ENCODE results near the gene LPAR5. TPM values are rescaled to one million over a fixed set of nuclear protein-coding genes. Genes with fewer than 3 reads are reported as not detected.

LPAR5 gene
- total and polyA plus RNA-seq, 2 of the 8 experiments (the other 6 are each of a cell fraction or from before 2014, with no cell fraction given) = 0.22 to 0.24 TPM

DNA sequence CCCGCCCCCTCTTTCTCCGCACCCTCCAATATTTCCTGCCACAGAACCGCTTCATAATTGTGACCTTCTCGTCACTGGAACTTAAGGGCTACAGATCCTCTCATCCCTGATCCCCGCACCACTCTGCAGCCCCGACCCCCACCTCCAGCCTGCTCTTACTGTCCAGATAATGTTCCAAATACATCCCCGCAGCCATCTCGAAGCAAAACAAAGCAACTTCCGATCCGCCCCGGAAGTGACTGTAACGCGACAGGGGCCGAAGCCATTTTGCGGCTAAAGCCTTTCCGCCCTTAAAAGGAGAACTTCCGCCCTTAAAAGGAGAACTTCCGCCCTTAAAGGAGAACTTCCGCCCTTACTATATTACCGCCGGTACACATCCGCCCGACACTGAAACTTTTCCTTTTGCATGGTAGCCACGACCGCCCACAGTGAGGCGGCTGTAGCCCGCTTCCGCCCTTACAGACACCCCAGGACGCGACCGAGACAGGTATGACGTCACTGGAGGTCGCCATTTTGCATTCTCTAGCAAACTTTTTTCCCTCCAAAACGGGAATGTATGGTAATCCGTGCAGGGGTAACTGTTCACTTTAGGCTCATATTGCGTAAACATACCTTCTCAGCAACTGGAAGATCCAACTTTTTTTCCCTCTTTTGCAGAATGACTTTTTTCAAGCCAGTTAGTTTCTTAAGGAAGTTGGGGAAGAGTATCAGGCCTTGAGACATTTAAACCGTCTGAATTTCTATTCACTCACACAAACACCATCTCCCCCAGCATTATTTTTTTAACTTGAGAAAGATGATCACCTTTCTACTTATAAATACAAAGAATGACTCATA is 27.4 kb upstream of the LPAR5 start, which contains the start of gene ING4 (continued):
- TF ChIP-seq, protein P1, sequence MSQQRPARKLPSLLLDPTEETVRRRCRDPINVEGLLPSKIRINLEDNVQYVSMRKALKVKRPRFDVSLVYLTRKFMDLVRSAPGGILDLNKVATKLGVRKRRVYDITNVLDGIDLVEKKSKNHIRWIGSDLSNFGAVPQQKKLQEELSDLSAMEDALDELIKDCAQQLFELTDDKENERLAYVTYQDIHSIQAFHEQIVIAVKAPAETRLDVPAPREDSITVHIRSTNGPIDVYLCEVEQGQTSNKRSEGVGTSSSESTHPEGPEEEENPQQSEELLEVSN (IDR thresholded peaks at IDR 0.05) = peak; percentile 97
- peak; percentile 93 for TF ChIP-seq GABPA (IDR thresholded peaks at IDR 0.05; ENCODE audit: borderline replicate concordance, insufficient read depth, low read length)
- peak; percentile 94 for TF ChIP-seq SRF (IDR thresholded peaks at IDR 0.05; ENCODE audit: low read depth, low read length)
- TF ChIP-seq EGR1 (IDR thresholded peaks at IDR 0.05; ENCODE audit: borderline replicate concordance, low read depth, low read length) = peak; percentile 99
- peak; percentile 75 for TF ChIP-seq PHF8 (conservative IDR thresholded peaks at IDR 0.05; ENCODE audit: low read depth, low read length)
- TF ChIP-seq TCF12 (IDR thresholded peaks at IDR 0.05; ENCODE audit: low read depth, low read length) = no peak
- peak; percentile 63 for TF ChIP-seq SIX5 (IDR thresholded peaks at IDR 0.05; ENCODE audit: low read depth, low read length)
- peak; percentile 94; the same call in 1 of the 2 replicates for TF ChIP-seq GTF2F1 (IDR thresholded peaks at IDR 0.05; ENCODE audit: borderline replicate concordance, low read depth, low read length)
- TF ChIP-seq CHD2 (IDR thresholded peaks at IDR 0.05; ENCODE audit: low read length) = peak; percentile 37; the same call in 1 of the 2 replicates
- TF ChIP-seq KDM4A (IDR thresholded peaks at IDR 0.05; ENCODE audit: low read depth, low read length, severe bottlenecking) = peak; percentile 80
- TF ChIP-seq ASH2L (IDR thresholded peaks at IDR 0.05; ENCODE audit: low read length) = peak; percentile 67
- TF ChIP-seq CEBPB (IDR thresholded peaks at IDR 0.05; ENCODE audit: low read depth, low read length) = peak; percentile 67
- no peak for TF ChIP-seq KDM1A (IDR thresholded peaks at IDR 0.05; ENCODE audit: borderline replicate concordance, low read length)
- no peak for TF ChIP-seq NANOG (IDR thresholded peaks at IDR 0.05; ENCODE audit: insufficient read depth, low read depth, low read length, poor library complexity, severe bottlenecking)
- TF ChIP-seq TAF7 (optimal IDR thresholded peaks at IDR 0.05; ENCODE audit: borderline replicate concordance, low read depth, low read length) = peak; percentile 63
- TF ChIP-seq POLR2A (IDR thresholded peaks at IDR 0.05; ENCODE audit: control extremely low read depth in 1 of 2, low read depth in 2 of 2, low read length in 2 of 2) = peak in 1 of 2 experiments; percentile 73; a peak in 2 of 3 replicates
- TF ChIP-seq RAD21 (IDR thresholded peaks at IDR 0.05 in 1 of 2, conservative IDR thresholded peaks at IDR 0.05 in 1 of 2; ENCODE audit: low read depth in 2 of 2, low read length in 2 of 2) = no peak
- peak; percentile 68 for TF ChIP-seq TEAD4 (IDR thresholded peaks at IDR 0.05; ENCODE audit: low read depth, low read length)
- TF ChIP-seq CREB1 (IDR thresholded peaks at IDR 0.05) = peak; percentile 99
- peak; percentile 98 for TF ChIP-seq YY1 (IDR thresholded peaks at IDR 0.05; ENCODE audit: low read depth, low read length)
- TF ChIP-seq SIRT6 (IDR thresholded peaks at IDR 0.05; ENCODE audit: low read length) = peak; percentile 96
- TF ChIP-seq CHD1 (IDR thresholded peaks at IDR 0.05; ENCODE audit: low read depth, low read length) = no peak
- TF ChIP-seq TAF1 (IDR thresholded peaks at IDR 0.05; ENCODE audit: low read depth, low read length) = peak; percentile 68; the same call in 1 of the 2 replicates
- TF ChIP-seq POLR2AphosphoS5 (IDR thresholded peaks at IDR 0.05; ENCODE audit: low read depth, low read length) = peak; percentile 48; the same call in 1 of the 2 replicates
- peak; percentile 20 for TF ChIP-seq CTBP2 (IDR thresholded peaks at IDR 0.05; ENCODE audit: borderline replicate concordance, insufficient read depth, insufficient read length, low read length)

All from H1 (cell line).